Activated naive CD4-positive, alpha-beta T cell treated with anti-CD3 and anti-CD28 coated beads, Interleukin-2, amount 50 U/mL, for 72 hours (primary cell): Measurements from ENCODE around the gene CHMP3. TPM values are rescaled to one million over a fixed set of nuclear protein-coding genes. Genes with fewer than 3 reads are reported as not detected.
"Not testable (repeated sequence)": the region's sequence is repeated elsewhere in the genome, so short reads cannot be mapped to it uniquely, and the experiment has no call there.

Experiments
- ATAC-seq, 2 donors: fragments of 150-1000 bp; cut with Tn5 transposase; 2 replicates each; pipeline ENCODE4 v1.10.0; 2021; ENCODE audit warnings: mild to moderate bottlenecking in 2 of 2, moderate library complexity in 2 of 2
- DNase-seq, 2 donors: peaks; one replicate each; pipeline ENCODE4 v3.0.0; 2021 to 2022; ENCODE audit warnings: low spot score in 2 of 2
- H3K27ac Mint-ChIP-seq, 2 donors: one replicate each; pipeline ENCODE4 v1.8.0; 2022; ENCODE audit warnings: mild to moderate bottlenecking in 2 of 2, mixed read lengths in 2 of 2
- H3K36me3 Mint-ChIP-seq, 2 donors: one replicate each; pipeline ENCODE4 v1.8.0; 2022; ENCODE audit warnings: mixed read lengths in 2 of 2
- H3K9me3 Mint-ChIP-seq, 2 donors: one replicate each; pipeline ENCODE4 v1.8.0; 2022; ENCODE audit warnings: mixed read lengths in 2 of 2
- total RNA-seq, 2 donors: library from RNA; stranded (reverse); gene quantifications; one replicate each; pipeline ENCODE4 v1.2.3, GENCODE V29; 2022

Gene CHMP3
- total RNA-seq = 10 to 100 TPM; 16.3 to 29.8 TPM

GRCh38 chr2:86562922-86563649, at the start of gene CHMP3:
Gene CHMP3, minus strand, starts transcription at chr2:86563443. Its CDS starts 95 bp downstream, at chr2:86563348.
- peaks cover 24 to 26% of the 10 kb centered on the region in 2 donors for H3K36me3 Mint-ChIP-seq
- H3K27ac Mint-ChIP-seq = peak within 1 kb of the TSS; percentile 97 to 99
- H3K9me3 Mint-ChIP-seq = peaks cover 4 to 6% of the 10 kb centered on the region in 2 donors
- ATAC-seq (peak; percentile 92 to 93), DNase-seq (peak; percentile 94 to 98)

- H3K27ac Mint-ChIP-seq = no peak overlapping the region
- no peaks in the 10 kb centered on the region for H3K9me3 Mint-ChIP-seq
- no peak for DNase-seq
- ATAC-seq = no peak
- peaks cover 15 to 22% of the 10 kb centered on the region in 2 donors for H3K36me3 Mint-ChIP-seq
These were observed 47.6 kb upstream of the CHMP3 start for GRCh38 chr2:86610871-86611270.

- DNase-seq (no peak), ATAC-seq (no peak)
- Mint-ChIP-seq H3K27ac (peak overlapping the region; percentile 13 to 45), H3K36me3 (peaks cover 23 to 42% of the 10 kb centered on the region in 2 donors), H3K9me3 (no peaks in the 10 kb centered on the region)
These were observed 45.7 kb upstream of the CHMP3 start for GRCh38 chr2:86608832-86609410.

GRCh38 chr2:86603905-86604304, 40.7 kb upstream of the CHMP3 start:
- peak overlapping the region in 1 of 2 donors; percentile 25 for H3K27ac Mint-ChIP-seq
- ATAC-seq = no peak
- H3K36me3 Mint-ChIP-seq = peaks cover 17 to 25% of the 10 kb centered on the region in 2 donors
- no peak for DNase-seq
- no peaks in the 10 kb centered on the region for H3K9me3 Mint-ChIP-seq

- no peaks in the 10 kb centered on the region for H3K9me3 Mint-ChIP-seq
- peaks cover 3 to 4% of the 10 kb centered on the region in 2 donors for H3K36me3 Mint-ChIP-seq
- DNase-seq (no peak), ATAC-seq (no peak)
- H3K27ac Mint-ChIP-seq = no peak overlapping the region
These were observed 35.7 kb upstream of the CHMP3 start for GRCh38 chr2:86598966-86599365.

- DNase-seq = no peak
- no peaks in the 10 kb centered on the region for H3K36me3 Mint-ChIP-seq
- no peaks in the 10 kb centered on the region for H3K9me3 Mint-ChIP-seq
- no peak overlapping the region for H3K27ac Mint-ChIP-seq
- no peak for ATAC-seq
These were observed 32.9 kb upstream of the CHMP3 start for GRCh38 chr2:86596118-86596517.

- Mint-ChIP-seq H3K36me3 (no peaks in the 10 kb centered on the region), H3K9me3 (peaks cover 0 to 4% of the 10 kb centered on the region in 2 donors), H3K27ac (no peak overlapping the region)
- DNase-seq = no peak
- ATAC-seq = no peak
These were observed 30.0 kb upstream of the CHMP3 start for GRCh38 chr2:86593266-86593665.

- Mint-ChIP-seq H3K27ac (no peak overlapping the region), H3K9me3 (peaks cover 0 to 4% of the 10 kb centered on the region in 2 donors), H3K36me3 (no peaks in the 10 kb centered on the region)
- DNase-seq = no peak
- ATAC-seq = no peak
These were observed 29.4 kb upstream of the CHMP3 start for GRCh38 chr2:86592547-86593230.

- DNase-seq, H3K36me3 Mint-ChIP-seq, H3K9me3 Mint-ChIP-seq, H3K27ac Mint-ChIP-seq, ATAC-seq: not testable (repeated sequence)
These were observed 26.5 kb upstream of the CHMP3 start for GRCh38 chr2:86589701-86590100.

- Mint-ChIP-seq H3K27ac (peak overlapping the region; percentile 26 to 79), H3K36me3 (peaks cover 0 to 5% of the 10 kb centered on the region in 2 donors), H3K9me3 (peaks cover 3 to 7% of the 10 kb centered on the region in 2 donors)
- ATAC-seq (peak; percentile 88 to 91), DNase-seq (no peak)
These were observed 21.1 kb upstream of the CHMP3 start for GRCh38 chr2:86584151-86584913.

- H3K9me3 Mint-ChIP-seq = peaks cover 7 to 8% of the 10 kb centered on the region in 2 donors
- peaks cover 0 to 5% of the 10 kb centered on the region in 2 donors for H3K36me3 Mint-ChIP-seq
- DNase-seq = no peak
- no peak overlapping the region for H3K27ac Mint-ChIP-seq
- ATAC-seq = no peak
These were observed 17.3 kb upstream of the CHMP3 start for GRCh38 chr2:86580560-86580959.

GRCh38 chr2:86577817-86578456, 14.7 kb upstream of the CHMP3 start:
- peaks cover 0 to 5% of the 10 kb centered on the region in 2 donors for H3K36me3 Mint-ChIP-seq
- DNase-seq = no peak
- no peak for ATAC-seq
- no peak overlapping the region for H3K27ac Mint-ChIP-seq
- H3K9me3 Mint-ChIP-seq = peaks cover 7 to 8% of the 10 kb centered on the region in 2 donors

- no peaks in the 10 kb centered on the region for H3K9me3 Mint-ChIP-seq
- no peak for ATAC-seq
- H3K36me3 Mint-ChIP-seq = no peaks in the 10 kb centered on the region
- DNase-seq = no peak
- H3K27ac Mint-ChIP-seq = no peak overlapping the region
These were observed 6.8 kb upstream of the CHMP3 start for GRCh38 chr2:86570059-86570458.

GRCh38 chr2:86566821-86567190, 3.6 kb upstream of the CHMP3 start:
- peaks cover 4 to 6% of the 10 kb centered on the region in 2 donors for H3K9me3 Mint-ChIP-seq
- H3K36me3 Mint-ChIP-seq = peaks cover 14 to 25% of the 10 kb centered on the region in 2 donors
- ATAC-seq (no peak), DNase-seq (no peak)
- no peak overlapping the region for H3K27ac Mint-ChIP-seq

GRCh38 chr2:86566158-86566820, 3.0 kb upstream of the CHMP3 start:
- DNase-seq (no peak), ATAC-seq (no peak)
- H3K36me3 Mint-ChIP-seq = peaks cover 15 to 26% of the 10 kb centered on the region in 2 donors
- H3K27ac Mint-ChIP-seq = no peak overlapping the region
- peaks cover 4 to 6% of the 10 kb centered on the region in 2 donors for H3K9me3 Mint-ChIP-seq

GRCh38 chr2:86563650-86564061, 413 bp upstream of the CHMP3 start:
- Mint-ChIP-seq H3K9me3 (peaks cover 4 to 6% of the 10 kb centered on the region in 2 donors), H3K36me3 (peaks cover 20 to 26% of the 10 kb centered on the region in 2 donors), H3K27ac (peak overlapping the region; percentile 97 to 99)
- DNase-seq (no peak), ATAC-seq (no peak)
